Endothelial cell of umbilical vein (primary cell): ENCODE data around the gene AP3S2. TPM values are rescaled to one million over a fixed set of nuclear protein-coding genes. Genes with fewer than 3 reads are reported as not detected.

ENCODE experiments used
- BruUV-seq: library from RNA; stranded (reverse); fragments of 400-500 nt; replicated peaks from 2 replicates; lab custom pipeline; 2021; lab: Mats Ljungman, UMichigan
- CTCF ChIA-PET: fragments of 300-600, 350-600 bp; sonication (Branson Sonifier 250); formaldehyde crosslinking; loops from one replicate; lab custom pipeline; 2021; ENCODE audit warnings: antibody characterized with exemption, inconsistent platforms; lab: Charles Lee
- POLR2A ChIA-PET: fragments of 300-600, 350-600 bp; sonication (Branson Sonifier 250); formaldehyde crosslinking; loops from one replicate; lab custom pipeline; 2021; ENCODE audit warnings: antibody characterized with exemption, inconsistent platforms; lab: Charles Lee
- DNase-seq: peaks from one replicate; pipeline ENCODE4 v3.0.0-alpha.2; 2011; ENCODE audit warnings: low read depth, low spot score
- FAIRE-seq: peaks from 2 replicates; lab custom pipeline; 2011; peaks lifted over from hg19 to GRCh38; lab: Jason Lieb, UNC
- H2AFZ ChIP-seq: 2 replicates; pipeline ENCODE4 v1.6.0; 2012; ENCODE audit warnings: low read depth, low read length, control low read depth, inconsistent platforms
- H3K27ac ChIP-seq: 2 replicates; pipeline ENCODE4 v1.5.1; 2011; ENCODE audit warnings: low read depth, mild to moderate bottlenecking, control low read depth, low read length, moderate library complexity; ENCODE audit not compliant: insufficient read depth
- H3K27me3 ChIP-seq, 2 experiments: 2 replicates each; pipeline versions ENCODE4 v1.6.0 to v1.6.1; 2011; ENCODE audit warnings: low read length in 2 of 2, mixed read lengths in 1 of 2; ENCODE audit not compliant: control insufficient read depth in 2 of 2, insufficient read depth in 2 of 2
- H3K36me3 ChIP-seq, 2 experiments: 2 replicates in 1 of 2; 3 replicates in 1 of 2; pipeline ENCODE4 v1.5.1; 2011; ENCODE audit warnings: low read length in 2 of 2, mild to moderate bottlenecking in 1 of 2, moderate library complexity in 1 of 2; ENCODE audit not compliant: control insufficient read depth in 2 of 2, insufficient read depth in 2 of 2; ENCODE audit errors: extremely low read depth in 1 of 2
- H3K4me1 ChIP-seq: 3 replicates; pipeline ENCODE4 v1.5.1; 2011; ENCODE audit warnings: mild to moderate bottlenecking, low read length; ENCODE audit not compliant: control insufficient read depth, insufficient read depth; ENCODE audit errors: extremely low read depth
- H3K4me2 ChIP-seq: 2 replicates; pipeline ENCODE4 v1.6.1; 2011; ENCODE audit warnings: low read length, control low read depth, mixed read lengths; ENCODE audit not compliant: insufficient read depth
- H3K4me3 ChIP-seq, 3 experiments: fragments of 200-600 bp in 1 of 3; sonication (generic), shearing (Covaris generic) in 1 of 3; replicated peaks in 1 of 3; 2 replicates each; pipeline ENCODE4 v1.5.1; 2011 to 2016; ENCODE audit warnings: control low read depth in 3 of 3, low read length in 3 of 3, mild to moderate bottlenecking in 2 of 3, inconsistent platforms in 1 of 3, low read depth in 1 of 3, moderate library complexity in 1 of 3; ENCODE audit not compliant: insufficient read depth in 1 of 3
- H3K79me2 ChIP-seq: 2 replicates; pipeline ENCODE4 v1.6.0; 2012; ENCODE audit warnings: low read length, inconsistent platforms; ENCODE audit not compliant: control insufficient read depth, insufficient read depth
- H3K9ac ChIP-seq: replicated peaks from 2 replicates; pipeline ENCODE3; 2011; ENCODE audit warnings: low read length, control low read depth; ENCODE audit not compliant: insufficient read depth; ENCODE audit errors: extremely low read depth
- H3K9me1 ChIP-seq: replicated peaks from 3 replicates; pipeline ENCODE4 v1.6.0; 2011; ENCODE audit warnings: mild to moderate bottlenecking, low read length; ENCODE audit not compliant: control insufficient read depth, insufficient read depth; ENCODE audit errors: extremely low read depth
- H3K9me3 ChIP-seq: replicated peaks from 2 replicates; pipeline ENCODE4 v1.5.1; 2012; ENCODE audit warnings: low read length, inconsistent platforms; ENCODE audit not compliant: control insufficient read depth, insufficient read depth
- H4K20me1 ChIP-seq: replicated peaks from 2 replicates; pipeline ENCODE3; 2011; ENCODE audit warnings: mild to moderate bottlenecking, low read length; ENCODE audit not compliant: control insufficient read depth, insufficient read depth; ENCODE audit errors: extremely low read depth
- EZH2 ChIP-seq: IDR thresholded peaks from 2 replicates; pipeline ENCODE4 v1.6.1; 2012; ENCODE audit warnings: borderline replicate concordance, low read depth, mild to moderate bottlenecking, moderate library complexity, low read length, inconsistent platforms; ENCODE audit not compliant: severe bottlenecking
- FOS ChIP-seq: IDR thresholded peaks from 2 replicates; pipeline ENCODE4 v1.6.1; 2011; ENCODE audit warnings: mild to moderate bottlenecking, low read length, moderate library complexity, borderline replicate concordance; ENCODE audit not compliant: insufficient read depth
- GATA2 ChIP-seq: IDR thresholded peaks from 2 replicates; pipeline ENCODE4 v1.7.0; 2011; ENCODE audit warnings: low read depth, mild to moderate bottlenecking, moderate library complexity, mixed read lengths, low read length; ENCODE audit not compliant: insufficient read length, insufficient read depth
- JUN ChIP-seq: IDR thresholded peaks from 2 replicates; pipeline ENCODE4 v1.6.1; 2011; ENCODE audit warnings: borderline replicate concordance, low read depth; ENCODE audit not compliant: insufficient read length, insufficient read depth
- MYC ChIP-seq: IDR thresholded peaks from one replicate; pipeline ENCODE4 v1.6.1; 2011; ENCODE audit warnings: mild to moderate bottlenecking, low read depth, low read length
- POLR2A ChIP-seq: IDR thresholded peaks from 2 replicates; pipeline ENCODE4 v1.6.1; 2012; ENCODE audit warnings: low read depth, mild to moderate bottlenecking, control low read depth, low read length
- POLR2AphosphoS5 ChIP-seq: IDR thresholded peaks from 2 replicates; pipeline ENCODE4 v1.6.1; 2012; ENCODE audit warnings: low read depth, mild to moderate bottlenecking, control low read depth, low read length, moderate library complexity; ENCODE audit not compliant: insufficient read depth
- dilution Hi-C: fragments of 300-500 bp; cut with MboI; formaldehyde crosslinking; loops from one replicate; pipeline ENCODE4 v1.15.0; 2019; ENCODE audit warnings: low sequenced_read_pairs; ENCODE audit not compliant: extremely low pct_ligation_motif_present
- intact Hi-C: fragments of 100-400 bp; cut with micrococcal nuclease; formaldehyde crosslinking; loops from one replicate; pipeline ENCODE4 v1.10.0; 2022
- polyA plus RNA-seq, 4 experiments: library from polyadenylated mRNA; depleted of rRNA in 3 of 4; stranded (reverse) in 3 of 4; unstranded in 1 of 4; fragments of >200 nt; gene quantifications; 2 replicates each; pipeline versions ENCODE4 v1.2.1 to v1.2.3, GENCODE V29; 2011 to 2012; ENCODE audit warnings: missing spikeins in 1 of 4
- total RNA-seq: library from RNA; stranded (reverse); gene quantifications from 2 replicates; pipeline ENCODE4 v1.2.3, GENCODE V29; 2021
- TF ChIP-seq, protein P1 (sequence below), 2 donors: IDR thresholded peaks; 1 replicate in 1 of 2; 2 replicates in 1 of 2; pipeline ENCODE4 v1.5.1; 2011; ENCODE audit warnings: low read length in 2 of 2, mild to moderate bottlenecking in 2 of 2, moderate library complexity in 2 of 2, control low read depth in 1 of 2, inconsistent platforms in 1 of 2, low read depth in 1 of 2; ENCODE audit not compliant: insufficient read depth in 1 of 2; ENCODE audit errors: extremely low read depth in 1 of 2
- TF ChIP-seq, protein P2 (sequence below): IDR thresholded peaks from 2 replicates; pipeline ENCODE4 v1.6.1; 2011; ENCODE audit not compliant: insufficient read depth, insufficient read length

AP3S2 gene
- total and polyA plus RNA-seq, 2 donors (not counting 3 experiments of a cell fraction or from before 2014, with no cell fraction given): 14.6 to 31.1 TPM

DNA sequence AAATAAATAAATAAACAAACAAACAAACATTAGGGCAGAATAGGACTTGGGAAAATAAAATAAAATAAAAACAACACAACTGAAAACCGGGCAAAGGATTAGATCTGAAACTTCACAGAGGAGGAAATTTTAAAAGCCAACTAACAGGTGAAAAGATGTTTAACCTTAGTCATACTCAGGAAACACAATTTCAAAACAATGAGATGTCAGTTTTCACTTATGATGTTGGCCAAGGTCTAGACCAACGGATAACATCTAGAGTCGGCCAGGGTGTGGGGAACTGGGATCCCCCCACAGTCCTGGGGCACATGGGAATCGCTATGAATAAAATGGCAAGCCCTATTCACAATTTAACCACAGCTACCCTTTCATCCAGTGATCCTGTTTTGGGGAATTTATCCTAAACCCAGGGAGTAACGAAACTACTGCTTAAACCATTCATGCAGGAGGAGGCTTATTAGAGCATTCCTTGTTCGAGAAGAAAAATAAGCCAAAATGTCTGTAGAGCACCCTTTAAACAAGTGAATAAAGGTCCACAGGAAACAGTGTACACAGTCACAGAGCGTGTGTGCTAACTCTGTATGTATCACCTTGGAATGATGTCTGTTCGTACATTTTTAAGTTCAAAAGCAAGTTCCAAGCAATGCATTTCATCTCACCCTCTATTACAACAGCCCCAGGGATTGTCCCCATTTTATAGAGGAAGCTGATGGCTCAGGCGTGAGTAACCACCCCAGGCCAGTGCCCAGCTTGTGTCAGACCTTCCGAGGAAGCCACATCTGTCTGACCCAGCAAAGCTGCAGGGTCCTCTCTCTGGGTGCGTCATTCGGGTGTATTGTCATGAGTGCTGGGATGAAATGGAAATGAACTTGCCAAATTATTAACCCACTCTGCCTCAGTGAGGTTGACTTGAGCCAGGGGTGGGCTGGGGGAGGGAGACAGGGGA lies 72.9 kb downstream of the AP3S2 start:
- Histone ChIP-seq H3K9ac (peak overlapping the region; percentile 19), H3K27ac (peak overlapping the region; percentile 71), H3K79me2 (no peaks in the 10 kb centered on the region), H3K9me1 (no peaks in the 10 kb centered on the region), H3K36me3 (no peaks in the 10 kb centered on the region), H3K9me3 (no peaks in the 10 kb centered on the region), H3K4me2 (peak overlapping the region; percentile 20), H3K4me3 (no peak overlapping the region), H4K20me1 (no peaks in the 10 kb centered on the region), H3K4me1 (peaks cover 34% of the 10 kb centered on the region), H3K27me3 (no peaks in the 10 kb centered on the region), H2AFZ (peak overlapping the region; percentile 25)
- dilution Hi-C loops (no loop called here), intact Hi-C loops (loop anchor here (2.0 kb wide), 2 partner anchors 30 to 60 kb away; no protein-coding TSS in a partner anchor)
- TF ChIP-seq FOS (peak; percentile 88), GATA2 (peak; percentile 21), POLR2AphosphoS5 (peak; percentile 43), POLR2A (peak; percentile 36), JUN (no peak), MYC (no peak), EZH2 (no peak)
- TF ChIP-seq, protein P1, sequence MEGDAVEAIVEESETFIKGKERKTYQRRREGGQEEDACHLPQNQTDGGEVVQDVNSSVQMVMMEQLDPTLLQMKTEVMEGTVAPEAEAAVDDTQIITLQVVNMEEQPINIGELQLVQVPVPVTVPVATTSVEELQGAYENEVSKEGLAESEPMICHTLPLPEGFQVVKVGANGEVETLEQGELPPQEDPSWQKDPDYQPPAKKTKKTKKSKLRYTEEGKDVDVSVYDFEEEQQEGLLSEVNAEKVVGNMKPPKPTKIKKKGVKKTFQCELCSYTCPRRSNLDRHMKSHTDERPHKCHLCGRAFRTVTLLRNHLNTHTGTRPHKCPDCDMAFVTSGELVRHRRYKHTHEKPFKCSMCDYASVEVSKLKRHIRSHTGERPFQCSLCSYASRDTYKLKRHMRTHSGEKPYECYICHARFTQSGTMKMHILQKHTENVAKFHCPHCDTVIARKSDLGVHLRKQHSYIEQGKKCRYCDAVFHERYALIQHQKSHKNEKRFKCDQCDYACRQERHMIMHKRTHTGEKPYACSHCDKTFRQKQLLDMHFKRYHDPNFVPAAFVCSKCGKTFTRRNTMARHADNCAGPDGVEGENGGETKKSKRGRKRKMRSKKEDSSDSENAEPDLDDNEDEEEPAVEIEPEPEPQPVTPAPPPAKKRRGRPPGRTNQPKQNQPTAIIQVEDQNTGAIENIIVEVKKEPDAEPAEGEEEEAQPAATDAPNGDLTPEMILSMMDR (IDR thresholded peaks at IDR 0.05; ENCODE audit: extremely low read depth in 1 of 2, insufficient read depth in 1 of 2, low read depth in 1 of 2, low read length in 2 of 2): no peak
- TF ChIP-seq, protein P2, sequence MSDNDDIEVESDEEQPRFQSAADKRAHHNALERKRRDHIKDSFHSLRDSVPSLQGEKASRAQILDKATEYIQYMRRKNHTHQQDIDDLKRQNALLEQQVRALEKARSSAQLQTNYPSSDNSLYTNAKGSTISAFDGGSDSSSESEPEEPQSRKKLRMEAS: no peak
- BruUV-seq: TSS peak; percentile 87
- ChIA-PET POLR2A (no interaction called here), CTCF (interaction anchor here (4.5 kb wide), 1 partner anchor 54 kb away, joined by 28 read pairs; no protein-coding TSS in a partner anchor)
- peak; percentile 83 for FAIRE-seq
- peak; percentile 72 for DNase-seq
